GM19023 (cell line): ENCODE measurements around the gene SLC2A10.

Experiments used
- ATAC-seq: cut with Tn5 transposase; IDR thresholded peaks from one replicate; pipeline ENCODE4 v1.9.1; 2021; ENCODE audit warnings: mild to moderate bottlenecking, moderate library complexity; ENCODE audit not compliant: unreplicated experiment

The SLC2A10 gene

DNA sequence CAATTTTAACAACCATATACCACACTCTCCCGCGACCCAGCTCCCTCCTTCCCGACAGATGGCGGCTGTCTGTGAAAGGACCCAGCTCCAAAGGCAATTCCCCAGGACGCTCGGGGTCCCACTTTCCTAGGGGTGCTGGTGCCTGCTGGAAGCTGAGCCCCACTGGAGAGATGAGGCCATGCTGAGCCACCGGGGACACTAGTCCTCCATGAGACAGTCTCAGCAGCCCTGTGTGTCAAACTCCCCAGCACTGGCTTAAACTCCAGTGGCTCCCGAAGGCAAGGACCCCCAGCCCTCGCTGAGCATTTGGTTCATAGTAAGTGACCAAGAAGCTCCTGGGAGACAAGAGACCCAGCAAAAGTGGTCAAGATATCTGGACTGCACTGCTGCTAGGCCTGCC is 52.1 kb downstream of the SLC2A10 start:
- ATAC-seq = no peak

DNA sequence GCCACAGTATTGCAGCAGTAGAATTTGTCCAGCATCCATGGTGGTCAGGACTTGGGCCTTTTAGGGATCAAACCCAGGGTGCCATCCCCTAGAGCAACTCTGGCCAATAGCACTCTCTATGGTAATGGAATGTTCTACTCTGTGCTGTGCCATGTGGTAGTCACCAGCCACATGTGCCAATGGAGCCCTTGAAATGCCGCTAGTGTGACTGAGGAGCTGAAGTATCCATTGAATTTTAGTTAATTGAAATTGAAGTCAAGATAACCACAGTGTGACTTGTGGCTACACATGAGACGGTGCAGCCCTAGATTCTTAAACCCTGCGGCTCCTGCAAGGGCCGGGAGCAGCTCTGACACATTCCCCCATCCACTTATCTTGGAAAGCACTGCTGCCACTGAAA is 54.6 kb downstream of the SLC2A10 start:
- no peak for ATAC-seq

DNA sequence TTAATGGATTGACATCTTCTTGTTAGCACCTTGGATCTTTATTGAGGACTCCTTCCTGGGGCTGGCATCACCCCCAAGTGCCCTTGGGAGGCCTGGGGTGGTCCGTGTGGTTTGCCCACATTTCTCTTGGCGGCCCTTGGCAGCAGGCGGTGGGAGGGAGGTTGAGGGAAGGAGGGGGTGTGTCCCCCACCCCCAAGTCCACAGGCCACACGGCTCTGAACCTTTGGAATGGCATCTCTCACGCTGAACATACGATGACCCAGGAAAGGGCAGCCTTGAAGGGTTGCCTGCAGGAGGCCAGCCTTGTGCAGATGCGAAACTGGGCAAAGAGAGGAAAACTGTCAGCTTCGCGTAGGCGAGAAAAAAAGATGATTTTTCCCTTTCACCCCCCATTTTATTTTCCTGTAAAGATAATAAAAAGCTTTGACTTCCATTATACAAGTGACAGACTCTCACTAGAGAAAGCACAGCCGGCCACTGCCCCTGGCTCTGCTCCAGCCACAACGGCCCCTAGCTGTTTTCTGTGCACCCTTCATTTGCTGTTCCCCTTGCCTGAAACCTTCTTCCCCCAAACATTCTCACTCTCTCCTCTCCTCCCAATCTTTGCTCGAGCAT is 56.2 kb downstream of the SLC2A10 start:
- ATAC-seq = no peak

DNA sequence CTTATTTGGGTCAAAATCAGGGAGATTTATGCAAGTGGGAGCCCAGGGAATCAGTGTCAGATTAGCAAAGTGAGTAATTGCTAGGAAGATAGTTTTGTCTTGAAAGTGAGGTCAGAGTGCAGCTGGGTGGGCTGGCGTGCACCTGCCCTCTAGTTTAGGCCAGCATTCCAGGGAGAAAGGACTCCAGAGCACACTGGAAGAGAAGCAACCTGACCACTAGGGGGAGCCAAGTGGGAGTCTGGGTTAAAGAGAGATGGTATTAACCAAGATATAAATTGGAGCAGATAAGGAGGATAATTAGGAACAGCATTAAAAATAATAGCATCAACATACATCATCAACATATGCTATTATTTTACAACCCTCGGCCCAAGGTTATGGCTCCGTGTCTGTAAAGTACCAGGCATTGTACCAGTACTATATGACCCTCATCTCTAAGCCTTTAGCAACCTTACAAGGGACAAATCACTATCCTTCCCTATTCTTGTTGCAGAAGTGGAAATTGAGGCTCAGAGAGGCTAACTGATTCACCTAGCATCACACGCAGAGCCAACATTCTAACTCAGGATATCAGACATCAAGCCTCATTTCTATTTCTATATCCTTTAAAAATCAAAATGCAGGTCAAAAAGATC is 57.8 kb downstream of the SLC2A10 start:
- ATAC-seq = no peak

DNA sequence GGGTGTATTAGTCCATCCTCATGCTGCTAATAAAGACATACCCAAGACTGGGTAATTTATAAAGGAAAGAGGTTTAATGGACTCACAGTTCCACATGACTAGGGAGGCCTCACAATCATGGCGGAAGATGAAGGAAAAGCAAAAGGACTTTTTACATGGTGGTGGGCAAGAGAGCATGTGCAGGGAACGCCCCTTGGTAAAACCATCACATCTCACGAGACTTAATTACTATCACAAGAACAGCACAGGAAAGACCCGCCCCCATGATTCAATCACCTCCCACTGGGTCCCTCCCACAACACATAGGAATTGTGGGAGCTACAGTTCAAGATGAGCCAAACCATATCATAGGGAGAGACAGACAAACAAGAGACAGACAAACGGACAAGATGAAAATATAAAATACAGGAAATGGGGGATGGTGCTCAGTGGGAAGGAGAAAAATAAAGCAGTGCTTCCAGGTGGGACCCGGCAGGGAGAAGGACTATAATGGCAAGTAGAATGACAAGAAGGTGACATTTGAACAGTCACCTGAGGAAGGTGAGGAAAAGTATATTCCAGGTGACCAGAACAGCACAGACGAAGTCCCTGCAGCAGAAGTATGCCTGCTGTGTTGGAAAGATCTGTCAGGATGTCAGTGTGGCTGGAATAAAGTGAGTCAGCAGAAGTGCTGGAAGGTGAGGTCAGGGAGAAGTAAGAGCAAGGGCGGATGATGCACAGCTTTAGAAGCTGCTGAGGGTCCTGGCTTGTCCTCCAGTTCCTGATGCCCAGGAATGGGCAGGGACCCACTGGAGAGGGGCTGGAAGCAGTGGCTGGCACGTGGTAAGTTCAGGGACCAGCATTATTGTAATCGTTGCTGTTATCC is 61.1 kb downstream of the SLC2A10 start:
- no peak for ATAC-seq

DNA sequence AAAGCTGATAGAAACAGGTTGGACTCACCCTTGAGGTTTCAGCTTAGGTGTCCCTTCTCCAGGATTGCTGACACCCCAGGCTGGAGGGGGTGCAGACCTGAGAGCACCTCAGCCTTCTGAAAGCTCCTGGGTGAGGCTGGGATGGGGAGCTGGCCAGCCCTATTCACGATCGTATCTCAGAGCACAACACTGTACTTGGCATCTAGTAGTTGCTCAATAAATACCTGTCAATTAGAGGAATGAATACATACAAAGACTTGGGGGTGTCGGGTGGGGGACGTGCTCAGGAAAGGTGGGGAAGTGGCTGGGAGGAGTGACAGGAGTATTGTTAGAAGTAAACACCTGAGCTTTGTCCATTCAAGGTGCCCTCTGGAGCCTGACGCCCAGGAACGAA is 61.7 kb downstream of the SLC2A10 start:
- ATAC-seq = no peak

DNA sequence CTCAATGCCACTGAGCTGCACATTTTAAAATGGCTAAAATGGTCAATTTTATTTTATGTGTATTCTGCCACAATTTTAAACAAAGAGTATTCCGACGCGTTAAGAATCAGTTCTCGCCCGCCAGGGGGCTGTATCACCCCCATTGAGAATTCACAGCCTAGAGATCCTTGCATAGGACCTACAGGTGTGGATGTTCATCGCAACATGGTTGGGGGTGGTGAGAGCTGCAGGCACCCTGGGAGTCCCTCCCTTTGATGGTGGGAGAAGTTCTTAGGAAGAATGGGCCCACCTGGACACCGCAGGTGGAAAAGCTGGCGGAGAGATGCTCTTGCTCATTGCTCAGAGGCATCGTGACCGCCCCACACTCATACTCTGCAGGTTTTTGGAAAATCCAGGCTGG is 63.5 kb downstream of the SLC2A10 start:
- no peak for ATAC-seq

DNA sequence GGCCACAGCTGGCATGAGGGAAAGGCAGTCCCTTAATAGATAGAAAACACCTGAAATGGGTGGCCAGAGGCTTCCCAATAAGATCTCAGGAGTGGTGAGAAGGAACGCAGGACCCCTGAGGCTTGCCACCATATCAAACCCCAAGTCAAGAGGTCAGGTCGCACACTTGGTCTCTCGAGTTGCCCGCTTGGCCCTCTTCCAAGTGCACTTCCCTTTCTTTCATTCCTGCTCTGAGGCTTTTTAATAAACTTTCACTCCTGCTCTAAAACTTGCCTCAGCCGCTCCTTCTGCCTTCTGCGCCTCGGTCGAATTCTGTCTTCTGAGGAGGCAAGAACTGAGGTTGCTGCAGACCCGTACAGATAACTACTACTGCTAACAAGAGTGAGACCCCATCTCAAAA is 64.2 kb downstream of the SLC2A10 start:
- no peak for ATAC-seq

DNA sequence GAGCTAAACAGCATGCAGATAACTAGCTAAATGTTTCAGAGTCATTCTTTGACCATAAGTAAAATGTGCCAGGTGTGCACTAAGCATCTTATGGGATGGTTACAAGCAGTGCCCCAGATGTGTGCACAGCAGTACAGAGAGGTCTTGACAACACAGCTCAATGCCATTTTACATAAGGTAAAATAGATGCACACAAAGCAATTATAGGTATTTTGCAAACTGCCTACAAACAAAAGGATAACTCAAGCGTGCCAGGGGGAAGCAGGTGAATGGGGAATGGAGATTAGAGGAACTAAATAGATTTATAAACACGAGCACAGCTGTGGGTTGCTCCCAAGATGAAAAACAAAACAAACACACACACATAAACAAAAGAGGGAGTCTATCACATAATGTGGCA is 64.8 kb downstream of the SLC2A10 start:
- ATAC-seq = no peak

DNA sequence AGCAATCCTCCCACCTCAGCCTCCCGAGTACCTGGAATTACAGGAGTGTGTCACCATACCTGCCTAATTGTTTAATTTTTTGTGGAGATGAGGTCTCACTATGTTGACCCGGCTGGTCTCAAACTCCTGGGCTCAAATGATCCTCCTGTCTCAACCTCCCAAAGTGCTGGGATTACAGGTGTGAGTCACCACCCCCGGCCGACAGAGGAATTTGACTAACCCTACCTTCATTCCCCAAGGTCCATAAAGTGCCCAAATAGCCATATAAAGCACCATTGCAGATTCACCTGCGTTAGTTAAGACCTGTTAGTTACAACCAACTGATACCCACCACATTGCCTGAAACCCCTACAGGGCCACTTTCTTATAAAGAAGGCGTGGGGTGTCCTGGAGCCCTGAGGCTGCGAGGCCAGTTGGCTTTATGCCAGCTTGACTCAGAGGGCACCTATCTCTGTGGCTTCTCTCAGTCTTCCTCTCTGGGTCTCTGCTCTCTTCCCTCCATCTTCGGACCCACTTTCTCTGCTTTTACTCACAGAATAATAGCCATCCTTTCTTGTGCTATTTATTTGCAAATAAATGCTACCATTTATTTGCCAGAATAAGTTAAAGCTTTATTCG is 65.6 kb downstream of the SLC2A10 start:
- ATAC-seq = no peak

DNA sequence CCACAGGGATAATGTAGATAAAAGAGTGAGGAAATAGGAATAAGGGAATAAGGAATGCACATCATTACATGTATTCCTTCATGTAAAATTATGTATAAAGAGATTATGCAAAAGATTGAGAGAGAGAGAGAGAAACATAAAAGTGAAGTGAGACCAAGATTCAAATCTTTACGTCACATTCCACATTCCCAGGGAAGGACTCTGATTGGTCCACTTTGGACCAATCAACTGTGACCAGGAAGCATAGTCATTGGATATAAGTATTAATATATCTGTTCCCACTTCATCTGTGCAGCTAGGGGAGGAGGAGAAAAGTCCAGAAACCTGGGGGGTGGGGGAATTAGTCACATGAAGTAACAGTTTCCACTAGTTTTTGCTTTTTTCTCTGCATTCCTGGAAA is 66.4 kb downstream of the SLC2A10 start:
- ATAC-seq = no peak

DNA sequence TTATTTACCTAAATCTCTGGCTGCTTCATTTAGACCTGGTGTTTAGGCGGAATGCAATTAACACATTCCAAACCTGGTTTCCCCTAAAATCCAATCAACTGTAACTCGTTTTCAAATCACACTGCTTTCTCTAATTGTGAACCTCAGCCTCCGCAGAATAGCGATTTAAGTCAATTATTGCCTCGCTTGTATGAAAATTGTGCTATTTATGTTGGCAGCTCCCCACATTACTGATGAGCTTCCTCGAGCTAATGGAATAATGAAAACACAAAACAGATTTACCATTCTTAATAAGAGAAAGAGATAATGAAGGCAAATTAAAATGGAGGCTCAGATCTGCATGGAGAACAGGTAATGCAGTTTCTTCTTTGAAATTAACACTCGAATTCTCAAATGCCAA is 67.9 kb downstream of the SLC2A10 start:
- no peak for ATAC-seq

DNA sequence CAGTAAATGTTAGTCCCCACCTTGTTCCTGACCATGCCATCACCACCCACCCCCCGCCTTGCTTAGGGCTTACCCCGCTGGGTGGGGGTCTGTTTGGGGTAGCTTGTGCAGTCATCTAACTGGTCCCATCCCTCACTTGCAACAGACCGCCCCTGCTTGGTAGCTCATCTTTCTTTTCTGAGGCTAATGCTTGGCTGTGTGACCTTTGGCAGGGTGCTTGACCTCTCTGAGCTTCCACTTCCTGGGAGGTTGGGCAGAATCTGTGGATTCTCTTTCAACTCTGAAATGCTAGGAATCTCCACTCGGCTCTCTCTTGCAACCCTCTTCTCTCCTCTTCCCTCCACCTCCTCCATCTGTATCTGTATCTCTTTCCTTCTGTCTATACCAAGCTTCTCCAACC is 70.4 kb downstream of the SLC2A10 start:
- no peak for ATAC-seq

DNA sequence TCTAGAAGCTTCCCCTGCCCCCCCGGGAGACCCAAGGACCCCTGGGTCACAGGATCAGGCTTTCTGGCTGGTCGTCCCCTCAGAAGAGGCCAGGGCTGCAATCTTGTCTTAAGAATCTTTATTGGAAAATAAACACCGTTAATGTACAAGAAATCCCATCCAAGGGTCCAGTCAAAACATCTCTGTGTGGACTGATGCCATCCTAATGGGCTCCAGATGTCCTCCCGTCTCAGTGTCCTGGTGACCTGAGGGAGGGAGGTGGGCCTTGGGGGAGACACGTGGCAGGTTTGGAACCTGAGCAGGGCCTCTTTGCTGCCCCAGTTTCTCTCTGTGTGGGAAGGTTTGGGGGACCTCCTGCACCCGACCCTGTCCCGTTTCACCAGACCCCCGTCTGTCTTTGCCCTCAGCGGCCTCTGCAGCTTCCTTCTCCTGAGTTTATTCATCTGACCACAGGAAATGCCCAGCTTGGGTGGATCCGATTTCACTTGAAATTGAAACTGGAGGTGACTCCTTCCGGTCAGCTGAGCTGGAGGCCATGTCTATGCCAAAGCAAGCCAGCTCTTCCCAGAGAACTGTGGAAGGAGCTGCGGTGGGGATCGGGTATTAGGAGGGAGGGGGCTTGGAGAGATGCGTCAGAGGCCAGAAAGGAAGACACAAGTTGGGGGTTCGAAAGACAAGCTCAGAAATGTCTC is 75.1 kb downstream of the SLC2A10 start:
- no peak for ATAC-seq
